GM23248 (cell line): ENCODE results near the gene FAF2. TPM values are rescaled to one million over a fixed set of nuclear protein-coding genes. Genes with fewer than 3 reads are reported as not detected.
A peak's percentile ranks its signal among the peaks of the same experiment; 100 is the strongest.

Source experiments
- DNase-seq: peaks from one replicate; pipeline ENCODE4 v3.0.0-alpha.2; 2015
- H2AFZ ChIP-seq: fragments of 200-600 bp; sonication (generic); 2 replicates; pipeline ENCODE4 v1.6.1; 2016; ENCODE audit warnings: antibody characterized with exemption
- H3F3A ChIP-seq: fragments of 200-600 bp; sonication (generic); 2 replicates; pipeline ENCODE4 v1.6.1; 2016; ENCODE audit warnings: mild to moderate bottlenecking, antibody characterized with exemption, mixed run types; ENCODE audit not compliant: insufficient read depth
- H3K27ac ChIP-seq: fragments of 200-600 bp; sonication (generic); 2 replicates; pipeline ENCODE4 v1.5.1; 2016; ENCODE audit warnings: mild to moderate bottlenecking
- H3K27me3 ChIP-seq: fragments of 200-600 bp; sonication (generic); replicated peaks from 2 replicates; pipeline ENCODE4 v1.6.1; 2016; ENCODE audit warnings: mild to moderate bottlenecking; ENCODE audit not compliant: insufficient read depth
- H3K36me3 ChIP-seq: fragments of 200-600 bp; sonication (generic); 2 replicates; pipeline ENCODE4 v1.6.1; 2016; ENCODE audit warnings: low read depth, mild to moderate bottlenecking
- H3K4me1 ChIP-seq: fragments of 200-600 bp; sonication (generic); 2 replicates; pipeline ENCODE4 v1.6.1; 2016; ENCODE audit warnings: mild to moderate bottlenecking; ENCODE audit not compliant: insufficient read depth
- H3K4me2 ChIP-seq: fragments of 200-600 bp; sonication (generic); one replicate; pipeline ENCODE4 v1.6.1; 2016; ENCODE audit warnings: mild to moderate bottlenecking; ENCODE audit not compliant: unreplicated experiment
- H3K4me3 ChIP-seq: fragments of 200-600 bp; sonication (generic); 2 replicates; pipeline ENCODE4 v1.5.1; 2016; ENCODE audit warnings: mild to moderate bottlenecking
- H3K79me2 ChIP-seq: fragments of 200-600 bp; sonication (generic); 2 replicates; pipeline ENCODE4 v1.6.1; 2016; ENCODE audit warnings: mild to moderate bottlenecking; ENCODE audit not compliant: insufficient read depth
- H3K9ac ChIP-seq: fragments of 200-600 bp; sonication (generic); 2 replicates; pipeline ENCODE4 v1.6.1; 2016; ENCODE audit warnings: mild to moderate bottlenecking
- H3K9me2 ChIP-seq: fragments of 200-600 bp; sonication (generic); 2 replicates; pipeline ENCODE4 v1.6.1; 2016; ENCODE audit warnings: mixed run types, mild to moderate bottlenecking, moderate library complexity; ENCODE audit not compliant: insufficient read depth
- H3K9me3 ChIP-seq: fragments of 200-600 bp; sonication (generic); one replicate; pipeline ENCODE4 v1.6.1; 2017; ENCODE audit warnings: low read depth
- H4K20me1 ChIP-seq: fragments of 200-600 bp; sonication (generic); 2 replicates; pipeline ENCODE4 v1.6.0; 2016; ENCODE audit not compliant: insufficient read depth
- EZH2 ChIP-seq: fragments of 200-600 bp; sonication (generic); IDR thresholded peaks from 2 replicates; pipeline ENCODE4 v1.6.1; 2018; ENCODE audit warnings: antibody characterized with exemption, mild to moderate bottlenecking; ENCODE audit not compliant: insufficient read depth, poor library complexity, severe bottlenecking
- EZH2phosphoT487 ChIP-seq: fragments of 200-600 bp; sonication (generic); IDR thresholded peaks from 2 replicates; pipeline ENCODE4 v1.6.1; 2018; ENCODE audit warnings: antibody characterized with exemption, moderate library complexity, mild to moderate bottlenecking, low read depth; ENCODE audit not compliant: insufficient read depth
- WGBS, 2 experiments: methylation state at CpG; one replicate each; pipeline ENCODE4 v1.1.6; 2015 to 2017; ENCODE audit warnings: low lambda C conversion rate in 2 of 2, low coverage in 1 of 2; ENCODE audit errors: missing lambda C conversion rate in 2 of 2; 5-methylcytosine and 5-hydroxymethylcytosine counted together
- in situ Hi-C: fragments of 300-500 bp; cut with MboI; formaldehyde crosslinking; loops from 2 replicates; pipeline ENCODE4 v1.15.0; 2020
- polyA plus RNA-seq: library from polyadenylated mRNA; unstranded; fragments of >200 nt; fragmentation: Nextera tagmentation; extraction: Ambion mirVana; gene quantifications from 2 replicates; pipeline ENCODE4 v1.2.1, GENCODE V29; 2016
- total RNA-seq: library from RNA; depleted of rRNA; stranded (reverse); fragments of >200 nt; shearing (Covaris generic); gene quantifications from 2 replicates; pipeline ENCODE4 v1.2.3, GENCODE V29; 2014; rRNA removed

Gene FAF2
- total RNA-seq (41.0 and 45.0 TPM in 2 replicates), polyA plus RNA-seq (45.4 and 45.7 TPM in 2 replicates)

GRCh38 chr5:176447978-176448608 is at the start of gene FAF2:
TSS of gene FAF2 (plus strand) at chr5:176448385. CDS start at chr5:176448408, 23 bp downstream.
- Histone ChIP-seq H3K36me3 (0 out of 2 replicates have a peak, but pooled peaks cover 5% of the 10 kb centered on the region), H3K27me3 (no peaks in the 10 kb centered on the region), H3K9me2 (no peaks in the 10 kb centered on the region), H3K9me3 (no peaks in the 10 kb centered on the region), H3K4me1 (peaks cover 18% of the 10 kb centered on the region), H3K4me2 (peak within 1 kb of the TSS; percentile 96), H4K20me1 (peaks cover 11% of the 10 kb centered on the region; the same call in 1 of the 2 replicates), H2AFZ (peak within 1 kb of the TSS; percentile 91), H3K9ac (peak within 1 kb of the TSS; percentile 99), H3K79me2 (peaks cover 47% of the 10 kb centered on the region), H3F3A (peaks cover 8% of the 10 kb centered on the region), H3K27ac (peak within 1 kb of the TSS; percentile 94), H3K4me3 (peak within 1 kb of the TSS; percentile 98)
- 1% methylated on average over 29 to 45 of the region's 50 CpGs for WGBS, 2 experiments
- DNase-seq: peak; percentile 99
- TF ChIP-seq EZH2: no peak
- no peak for TF ChIP-seq EZH2phosphoT487
- in situ Hi-C loops: no loop called here

GRCh38 chr5:176400382-176401156 is 47.6 kb upstream of the FAF2 start:
- H3K27ac ChIP-seq: no peak overlapping the region
- H3K9me2 ChIP-seq: no peaks in the 10 kb centered on the region
- no peak overlapping the region for H2AFZ ChIP-seq
- no peaks in the 10 kb centered on the region for H3F3A ChIP-seq
- H3K4me2 ChIP-seq: no peak overlapping the region
- 0 out of 2 replicates have a peak, but pooled peaks cover 8% of the 10 kb centered on the region for H3K79me2 ChIP-seq
- DNase-seq: no peak
- H3K9ac ChIP-seq: no peak overlapping the region
- H3K27me3 ChIP-seq: no peaks in the 10 kb centered on the region
- no peaks in the 10 kb centered on the region for H4K20me1 ChIP-seq
- no peak for TF ChIP-seq EZH2phosphoT487
- no peak for TF ChIP-seq EZH2
- H3K4me3 ChIP-seq: no peak overlapping the region
- H3K4me1 ChIP-seq: no peaks in the 10 kb centered on the region
- 61 to 62% methylated on average over 17 of the region's 17 CpGs for WGBS, 2 experiments
- H3K9me3 ChIP-seq: no peaks in the 10 kb centered on the region
- H3K36me3 ChIP-seq: no peaks in the 10 kb centered on the region
- in situ Hi-C loops: no loop called here

GRCh38 chr5:176401281-176402205 is 46.6 kb upstream of the FAF2 start:
- H3K36me3 ChIP-seq: no peaks in the 10 kb centered on the region
- H3K4me2 ChIP-seq: no peak overlapping the region
- H3K4me1 ChIP-seq: no peaks in the 10 kb centered on the region
- no peak overlapping the region for H3K4me3 ChIP-seq
- WGBS, 2 experiments: 77 to 80% methylated on average over 22 of the region's 22 CpGs
- in situ Hi-C loops: no loop called here
- H3K27me3 ChIP-seq: no peaks in the 10 kb centered on the region
- no peaks in the 10 kb centered on the region for H3F3A ChIP-seq
- no peak overlapping the region for H2AFZ ChIP-seq
- no peak overlapping the region for H3K27ac ChIP-seq
- no peaks in the 10 kb centered on the region for H3K9me3 ChIP-seq
- H3K9ac ChIP-seq: no peak overlapping the region
- TF ChIP-seq EZH2 (no peak), EZH2phosphoT487 (no peak)
- H3K79me2 ChIP-seq: 0 out of 2 replicates have a peak, but pooled peaks cover 8% of the 10 kb centered on the region
- H3K9me2 ChIP-seq: no peaks in the 10 kb centered on the region
- no peaks in the 10 kb centered on the region for H4K20me1 ChIP-seq
- DNase-seq: no peak
